D341Med (cell line): Measurements from ENCODE around the gene SLC4A3.

Experiments
- DNase-seq: peaks from one replicate; pipeline ENCODE4 v3.0.0; 2012; ENCODE audit warnings: low spot score

SLC4A3 gene

DNA sequence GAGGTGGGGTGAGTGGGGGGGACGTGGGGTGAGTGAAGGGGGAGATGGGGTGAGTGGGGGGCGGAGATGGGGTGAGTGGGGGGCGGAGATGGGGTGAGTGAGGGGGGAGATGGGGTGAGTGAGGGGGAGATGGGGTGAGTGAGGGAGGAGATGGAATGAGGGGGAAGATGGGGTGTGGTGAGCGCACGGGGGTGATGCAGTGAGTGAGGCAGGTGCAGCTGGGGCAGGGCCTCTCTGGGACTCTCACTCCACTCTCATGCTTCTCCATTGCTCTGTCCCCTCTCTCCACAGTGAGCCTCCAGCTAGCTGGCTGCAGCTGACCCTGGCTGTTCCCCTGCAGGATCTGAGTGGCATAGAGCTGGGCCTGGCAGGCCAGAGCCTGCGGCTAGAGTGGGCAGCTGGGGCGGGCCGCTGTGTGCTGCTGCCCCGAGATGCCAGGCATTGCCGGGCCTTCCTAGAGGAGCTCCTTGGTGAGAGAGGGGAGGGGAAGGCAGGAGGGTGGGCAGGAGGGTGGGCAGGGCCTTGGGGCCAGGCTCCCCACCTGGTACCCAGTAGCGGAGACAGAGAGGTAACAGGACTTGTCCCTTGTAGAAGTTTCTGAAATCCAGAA, 13.9 kb upstream of the SLC4A3 start:
- no peak for DNase-seq

DNA sequence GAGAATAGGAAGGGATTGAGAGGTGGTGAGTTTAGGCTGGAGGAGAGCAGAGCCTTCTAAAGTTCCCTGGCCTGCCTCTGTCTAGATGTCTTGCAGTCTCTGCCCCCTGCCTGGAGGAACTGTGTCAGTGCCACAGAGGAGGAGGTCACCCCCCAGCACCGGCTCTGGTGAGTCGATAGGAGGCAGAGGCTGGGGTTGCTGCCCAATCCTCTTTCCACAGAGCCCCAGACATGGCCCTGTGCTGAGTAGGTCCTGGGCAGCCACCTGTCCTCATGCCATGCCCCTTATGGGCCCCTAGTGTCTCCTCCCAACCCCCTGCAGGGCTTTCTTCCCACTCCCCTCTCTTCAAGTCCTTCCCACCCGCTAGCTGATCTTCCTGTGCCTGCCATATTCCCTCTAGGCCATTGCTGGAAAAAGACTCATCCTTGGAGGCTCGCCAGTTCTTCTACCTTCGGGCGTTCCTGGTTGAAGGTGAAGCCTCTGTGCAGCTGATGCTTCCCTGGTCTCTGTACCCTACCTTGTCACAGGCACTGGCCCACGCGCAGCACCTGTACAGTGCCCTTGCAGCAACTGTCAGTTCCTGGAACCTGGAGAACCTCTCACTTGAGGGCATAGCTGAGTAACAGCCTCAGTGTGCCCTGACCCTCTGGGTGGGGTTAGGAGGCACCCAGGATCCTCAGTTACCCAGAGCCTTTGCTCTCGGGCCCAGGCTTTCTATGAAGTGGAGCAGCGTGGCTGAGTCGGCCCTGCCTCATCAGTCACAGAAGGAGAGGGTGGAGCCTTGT, 13.2 kb upstream of the SLC4A3 start:
- no peak for DNase-seq

DNA sequence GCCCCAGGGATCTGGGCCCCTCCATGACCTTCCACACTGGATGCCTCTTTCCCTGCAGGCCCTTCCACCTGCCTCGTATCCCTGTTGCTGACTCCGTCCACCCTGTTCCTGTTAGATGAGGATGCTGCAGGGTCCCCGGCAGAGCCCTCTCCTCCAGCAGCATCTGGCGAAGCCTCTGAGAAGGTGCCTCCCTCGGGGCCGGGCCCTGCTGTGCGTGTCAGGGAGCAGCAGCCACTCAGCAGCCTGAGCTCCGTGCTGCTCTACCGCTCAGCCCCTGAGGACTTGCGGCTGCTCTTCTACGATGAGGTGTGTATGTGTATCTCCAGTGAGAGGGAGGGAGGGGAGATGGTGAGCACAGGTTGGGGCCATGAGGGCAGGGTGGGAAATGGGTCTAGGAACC, 12.4 kb upstream of the SLC4A3 start:
- no peak for DNase-seq

DNA sequence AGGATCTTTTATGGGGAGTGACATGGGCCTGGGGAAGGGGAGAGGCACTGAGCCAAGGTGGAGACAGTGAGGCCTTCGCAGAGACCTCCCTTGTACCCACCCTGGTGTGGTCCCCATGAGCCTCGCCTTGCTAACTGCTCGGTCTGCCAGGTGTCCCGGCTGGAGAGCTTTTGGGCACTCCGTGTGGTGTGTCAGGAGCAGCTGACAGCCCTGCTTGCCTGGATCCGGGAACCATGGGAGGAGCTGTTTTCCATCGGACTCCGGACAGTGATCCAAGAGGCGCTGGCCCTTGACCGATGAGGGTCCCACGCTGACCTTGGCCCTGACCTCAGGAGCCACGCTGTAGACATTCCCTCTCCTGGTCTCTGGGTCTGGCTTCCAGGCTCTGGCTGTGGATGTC, 11.5 kb upstream of the SLC4A3 start:
- DNase-seq = peak; percentile 16

DNA sequence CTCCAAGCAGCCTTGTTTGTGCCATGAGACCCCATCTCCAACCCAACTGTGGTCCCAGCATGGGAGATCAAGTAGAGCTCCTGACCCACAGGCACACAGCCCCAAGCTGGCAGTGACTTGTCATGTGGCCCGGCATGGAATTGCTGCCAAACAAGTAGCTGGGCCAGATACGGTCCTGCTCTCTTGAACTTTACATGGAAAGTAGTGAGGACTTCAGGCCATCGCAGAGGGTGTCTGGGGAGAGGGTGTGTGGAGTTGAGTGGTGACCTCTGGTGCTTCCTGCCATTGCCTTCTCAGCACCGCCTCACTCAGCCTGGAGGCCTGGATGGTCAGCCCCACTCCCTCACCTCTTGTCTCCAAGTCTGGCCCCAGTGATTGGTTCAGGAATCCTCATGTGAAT, 10.9 kb upstream of the SLC4A3 start:
- DNase-seq = no peak

DNA sequence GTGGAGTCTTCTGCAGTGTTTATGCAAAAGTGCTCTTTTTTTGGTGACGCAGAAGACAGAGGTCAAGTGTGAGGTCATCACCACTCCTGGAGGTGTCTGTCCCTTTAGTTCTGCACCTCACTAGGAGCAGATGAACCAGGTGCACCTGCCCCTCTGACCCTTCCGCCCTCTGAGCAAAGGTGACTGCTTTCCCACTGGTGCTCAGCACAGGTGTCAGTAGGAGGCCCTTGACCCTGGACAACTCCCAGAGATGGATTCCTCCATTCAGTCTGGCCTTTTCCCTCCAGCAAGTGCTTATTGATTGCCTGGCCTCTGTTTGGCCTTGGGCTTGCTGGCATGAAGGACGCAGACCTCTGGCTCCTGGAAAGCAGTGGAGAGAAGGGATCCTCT, 8.7 kb upstream of the SLC4A3 start:
- DNase-seq = no peak

DNA sequence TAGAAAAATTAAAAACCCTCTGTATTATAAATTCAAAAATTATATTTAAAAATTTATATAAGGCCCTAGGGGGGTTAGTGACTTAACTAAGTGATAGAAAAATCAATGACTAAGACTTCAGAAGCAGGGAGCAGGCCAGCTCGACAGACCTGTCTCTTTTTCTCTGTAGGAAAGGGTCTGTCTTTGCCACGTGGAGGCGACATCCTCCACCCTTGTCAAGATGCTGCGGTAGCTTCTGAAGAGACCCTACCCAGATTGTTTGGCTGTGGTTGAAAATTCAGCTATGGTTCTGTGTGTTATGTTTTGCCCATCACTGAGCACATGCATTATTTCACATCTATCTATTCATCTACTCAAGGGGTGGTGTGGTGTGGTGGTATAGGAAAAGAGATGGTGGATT, 8.2 kb upstream of the SLC4A3 start:
- no peak for DNase-seq

DNA sequence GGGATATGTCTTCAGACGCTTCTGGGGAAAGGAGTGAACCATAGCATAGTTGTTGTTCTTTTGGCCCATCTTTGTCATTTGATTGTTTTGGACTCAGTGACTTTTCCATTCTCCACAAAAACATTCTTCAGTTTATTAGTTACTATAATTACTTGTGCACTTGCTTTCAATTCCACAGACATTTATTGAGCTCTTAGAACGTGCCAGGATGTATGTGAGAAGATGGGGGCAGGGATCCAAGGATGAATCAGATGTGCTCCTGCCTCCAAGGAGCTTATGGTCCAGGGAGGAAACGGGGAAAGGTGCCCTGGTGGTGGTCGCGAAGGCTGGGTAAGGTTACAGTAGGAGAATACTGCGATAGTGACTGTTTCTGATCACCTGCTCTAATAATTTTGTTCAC, 6.9 kb upstream of the SLC4A3 start:
- no peak for DNase-seq

DNA sequence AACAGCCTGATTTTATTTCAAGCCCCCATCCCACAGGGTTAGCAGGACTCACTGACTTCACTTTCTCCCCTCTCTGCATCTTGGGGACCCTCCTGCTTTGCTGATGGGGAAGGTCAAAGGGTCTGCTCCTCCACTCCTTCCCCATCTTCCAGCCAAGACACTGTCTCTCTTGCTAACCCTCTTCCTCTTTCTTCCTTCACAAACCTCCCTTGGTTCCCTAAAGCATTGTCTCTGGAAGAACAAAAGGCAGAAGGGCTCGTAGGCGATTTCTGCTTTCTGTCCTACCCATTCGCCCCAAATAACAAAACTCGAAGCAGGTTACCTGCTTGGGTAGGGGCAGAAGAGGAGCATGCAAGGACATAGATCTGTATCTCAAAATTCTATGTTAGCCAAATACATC, 5.5 kb upstream of the SLC4A3 start:
- DNase-seq = no peak

DNA sequence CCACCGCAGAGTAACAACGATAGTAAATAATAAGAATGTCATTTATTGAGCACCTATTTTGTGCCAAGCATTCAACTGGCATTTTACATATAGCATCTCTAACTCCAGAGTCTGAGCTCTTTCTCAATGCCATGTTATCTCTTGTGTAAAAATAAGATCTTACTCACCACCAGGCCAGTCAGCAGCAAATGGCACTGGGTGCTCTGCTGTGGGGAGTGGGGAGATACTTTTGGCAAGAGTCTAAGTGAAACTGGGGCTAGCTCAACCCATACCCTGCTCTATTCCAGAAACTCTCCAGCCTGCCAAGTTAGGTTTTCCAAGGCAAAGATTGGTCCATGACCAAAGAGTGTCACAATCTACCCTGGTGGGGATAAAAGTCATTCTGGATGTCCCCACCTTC, 5.0 kb upstream of the SLC4A3 start:
- DNase-seq = no peak

DNA sequence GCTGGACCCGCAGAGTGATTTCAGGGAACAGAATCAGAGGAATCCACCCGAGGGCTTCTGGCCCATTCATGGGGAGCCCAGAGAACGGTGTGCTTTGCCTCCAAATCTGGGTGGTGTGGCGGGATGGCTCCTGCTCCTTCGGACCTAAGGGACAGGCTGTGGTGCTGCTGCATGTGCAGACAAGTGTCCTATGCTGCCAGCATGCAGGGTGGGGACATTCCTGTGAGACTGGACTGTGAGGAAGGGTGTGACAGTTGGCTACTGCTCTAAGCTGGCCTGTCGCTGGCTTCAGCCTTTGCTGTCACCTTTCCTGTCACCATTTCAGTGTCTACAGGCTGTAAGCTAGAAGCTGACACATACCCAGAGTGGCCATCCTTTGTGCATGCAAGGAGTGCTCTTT, 2.9 kb upstream of the SLC4A3 start:
- no peak for DNase-seq

DNA sequence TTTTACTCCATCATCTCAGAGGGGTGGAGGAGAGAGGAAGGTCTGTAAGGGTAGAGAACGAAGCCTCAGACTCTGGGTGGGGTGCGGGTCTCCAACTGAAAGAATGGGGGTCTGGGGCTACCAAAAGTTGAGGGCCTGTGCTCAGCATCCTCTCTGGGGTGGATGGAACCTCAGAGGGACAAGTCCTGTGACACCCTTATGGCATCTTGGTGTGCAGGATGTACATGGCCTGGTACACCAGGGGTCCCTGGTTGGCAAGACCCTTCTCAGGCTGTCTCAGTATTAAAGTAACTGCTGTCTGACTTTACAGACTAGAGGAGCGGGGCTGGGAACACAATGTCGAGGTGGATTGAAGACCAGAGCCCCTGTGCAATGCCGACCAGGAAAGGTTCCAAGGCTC, 2.3 kb upstream of the SLC4A3 start:
- DNase-seq = no peak

DNA sequence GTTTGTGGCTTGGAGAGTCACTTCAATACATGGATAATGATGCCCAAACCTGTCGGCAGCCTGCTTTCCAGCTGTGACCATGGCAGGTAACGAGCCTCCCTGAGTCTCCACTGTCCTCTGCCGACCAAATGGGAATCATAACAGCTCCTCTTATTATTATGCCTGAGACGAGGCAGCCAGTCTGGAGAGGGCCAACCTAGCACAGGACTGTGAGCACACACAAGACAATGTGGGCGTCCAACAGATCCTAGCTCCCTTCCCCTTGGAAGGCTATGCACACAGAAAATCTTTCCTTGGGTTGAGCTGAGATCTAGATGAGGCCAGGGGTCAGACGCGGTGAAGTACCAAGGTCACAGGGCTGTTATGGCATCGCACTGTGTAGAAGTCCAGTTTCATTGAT, 890 bp upstream of the SLC4A3 start:
- DNase-seq = no peak

DNA sequence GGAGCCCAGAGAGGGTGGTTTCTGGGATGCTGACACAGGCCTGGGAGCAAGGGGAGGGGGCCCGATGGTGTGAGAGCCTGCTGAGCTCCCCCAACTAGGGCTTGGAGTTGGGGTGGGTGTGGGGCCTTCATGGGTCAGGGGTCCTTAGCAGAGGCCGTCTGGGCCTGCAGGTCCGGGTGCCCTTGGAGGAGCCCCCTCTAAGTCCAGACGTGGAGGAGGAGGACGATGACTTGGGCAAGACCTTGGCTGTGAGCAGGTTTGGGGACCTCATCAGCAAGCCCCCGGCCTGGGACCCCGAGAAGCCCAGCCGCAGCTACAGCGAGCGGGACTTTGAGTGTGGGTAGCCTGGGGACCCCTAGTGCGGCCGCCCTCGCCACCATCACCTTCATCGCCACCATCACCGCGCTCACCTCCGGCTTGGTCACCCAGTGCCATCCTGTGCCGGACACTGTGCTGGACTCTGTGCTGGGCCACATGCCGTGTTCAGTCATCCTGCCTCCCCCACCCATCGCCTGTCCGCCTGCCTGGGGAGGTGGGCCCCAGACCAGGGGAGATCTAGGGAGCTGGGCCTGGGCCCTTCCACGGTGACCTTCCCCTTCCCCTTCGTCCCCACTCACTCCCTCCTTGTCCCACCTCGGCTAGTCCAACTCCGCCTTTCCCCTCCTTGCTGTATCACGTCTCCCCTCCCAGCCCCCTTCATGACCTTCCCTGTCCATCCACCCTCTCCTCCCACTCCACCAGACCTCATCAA, 980 bp downstream of the SLC4A3 start:
- no peak for DNase-seq

DNA sequence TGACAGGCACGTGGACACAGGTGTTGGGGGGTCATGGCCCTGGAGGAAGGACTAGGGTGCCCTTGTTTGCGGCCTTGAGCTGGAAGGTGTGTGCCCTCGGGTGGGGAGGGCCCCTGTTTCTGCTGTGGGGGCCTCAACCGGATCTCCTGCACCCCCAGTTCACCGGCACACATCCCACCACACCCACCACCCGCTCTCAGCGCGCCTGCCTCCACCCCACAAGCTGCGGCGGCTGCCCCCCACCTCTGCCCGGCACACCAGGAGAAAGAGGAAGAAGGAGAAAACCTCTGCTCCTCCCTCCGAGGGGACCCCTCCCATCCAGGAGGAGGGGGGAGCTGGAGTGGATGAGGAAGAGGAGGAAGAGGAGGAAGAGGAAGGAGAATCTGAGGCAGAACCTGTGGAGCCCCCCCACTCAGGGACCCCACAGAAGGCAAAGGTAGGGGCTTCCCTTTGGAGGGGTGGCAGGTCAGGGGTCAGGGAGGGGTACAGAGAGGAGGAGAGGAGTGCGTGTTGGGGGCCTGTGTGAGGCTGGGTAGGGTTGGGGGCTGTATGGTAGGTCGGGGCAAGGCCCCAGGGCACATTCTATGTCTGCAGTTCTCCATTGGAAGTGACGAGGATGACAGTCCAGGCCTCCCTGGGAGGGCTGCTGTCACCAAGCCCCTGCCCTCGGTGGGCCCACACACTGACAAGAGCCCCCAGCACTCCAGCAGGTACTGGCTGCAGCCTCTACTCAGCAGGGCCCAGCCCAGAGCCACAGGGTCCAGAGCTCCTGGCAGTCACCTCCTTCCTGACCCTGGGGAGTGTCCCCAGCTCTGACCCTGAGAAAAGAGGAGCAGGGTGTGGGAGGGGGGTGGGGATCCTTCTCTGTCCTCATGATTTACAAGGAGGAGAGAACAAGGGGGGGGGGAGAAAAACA, 1.8 kb downstream of the SLC4A3 start:
- DNase-seq = no peak

DNA sequence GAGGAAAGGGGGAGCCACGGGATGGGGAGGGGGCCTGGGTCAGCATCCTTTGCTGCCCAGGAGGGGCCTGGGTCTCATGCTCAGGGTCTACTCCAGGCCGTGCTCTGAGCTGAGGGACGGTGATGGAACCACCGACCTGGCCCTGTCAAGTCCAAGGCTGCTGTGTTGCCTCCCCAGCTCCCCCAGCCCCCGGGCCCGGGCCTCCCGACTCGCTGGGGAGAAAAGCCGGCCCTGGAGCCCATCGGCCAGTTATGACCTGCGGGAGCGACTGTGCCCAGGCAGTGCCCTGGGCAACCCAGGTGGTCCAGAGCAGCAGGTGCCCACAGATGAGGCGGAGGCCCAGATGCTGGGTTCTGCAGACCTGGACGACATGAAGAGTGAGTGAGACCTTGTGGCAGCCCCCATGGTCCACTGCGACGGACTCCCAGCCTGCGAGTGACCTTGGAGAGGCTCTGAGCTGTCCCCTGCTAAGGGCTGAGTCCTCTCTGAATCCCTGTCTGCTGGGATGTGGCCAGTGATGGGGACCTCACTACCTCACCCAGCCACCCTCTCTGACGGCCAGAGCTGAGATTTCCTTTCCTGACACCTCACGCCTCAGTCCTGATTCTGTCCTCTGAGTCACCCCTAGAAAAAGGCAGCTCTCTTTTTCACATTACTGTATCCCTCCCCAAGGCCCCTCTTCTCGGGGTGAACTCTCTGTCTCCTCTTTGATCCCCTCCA, 2.7 kb downstream of the SLC4A3 start:
- DNase-seq = no peak

DNA sequence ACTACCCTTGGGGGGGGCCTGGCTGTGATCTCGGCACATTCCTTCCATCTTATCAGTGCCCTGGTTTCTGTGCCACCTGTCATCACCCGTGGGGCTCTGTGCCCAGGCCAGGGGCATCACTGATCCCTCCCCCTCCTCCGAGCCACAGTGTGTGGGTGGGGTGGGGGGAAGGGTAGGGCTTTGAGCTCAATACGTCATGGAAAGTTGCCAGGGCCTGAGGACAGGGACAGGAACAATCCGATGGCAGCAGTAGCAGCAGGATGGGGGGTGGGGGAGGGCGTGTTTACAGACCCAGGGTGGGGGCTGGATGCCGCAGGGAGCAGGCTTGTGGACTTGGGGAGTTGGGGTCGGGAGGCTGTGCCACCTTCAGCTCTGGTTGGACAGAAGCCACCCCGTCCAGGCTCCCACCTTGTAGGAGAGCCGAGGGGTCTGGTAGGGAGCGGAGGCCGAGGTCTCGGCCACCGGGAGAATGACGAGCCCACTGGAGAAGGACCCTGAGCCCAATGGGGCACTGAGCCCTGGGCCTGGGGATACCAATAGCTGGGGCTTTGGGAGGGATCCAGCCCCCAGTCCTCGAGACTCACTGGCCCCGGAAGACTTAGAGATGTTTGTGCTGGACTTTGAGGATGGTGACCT, 3.5 kb downstream of the SLC4A3 start:
- no peak for DNase-seq

DNA sequence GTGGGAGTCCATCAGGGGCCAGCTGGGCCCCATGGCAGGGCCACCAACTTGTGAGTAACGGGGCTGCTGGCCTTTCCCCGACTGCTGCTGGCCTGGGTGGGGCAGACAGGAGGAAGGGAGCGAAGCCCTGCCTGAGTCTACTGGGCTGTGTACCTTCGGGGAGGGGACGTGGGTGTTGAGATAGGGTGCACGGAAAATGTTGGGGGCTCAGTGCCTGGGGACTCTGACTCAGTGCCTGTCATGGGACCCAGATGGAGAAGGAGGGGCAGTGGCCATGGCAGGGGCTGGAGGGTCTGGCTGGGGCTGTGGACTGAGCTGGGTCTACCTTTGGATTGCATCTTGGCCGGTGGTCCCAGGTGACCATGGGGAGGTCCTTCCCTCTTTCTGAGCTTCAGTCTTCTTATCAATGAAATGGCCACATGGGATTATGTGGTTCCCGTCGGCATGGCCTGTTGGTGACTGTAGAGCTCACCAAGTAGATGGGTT, 4.0 kb downstream of the SLC4A3 start:
- DNase-seq = no peak

DNA sequence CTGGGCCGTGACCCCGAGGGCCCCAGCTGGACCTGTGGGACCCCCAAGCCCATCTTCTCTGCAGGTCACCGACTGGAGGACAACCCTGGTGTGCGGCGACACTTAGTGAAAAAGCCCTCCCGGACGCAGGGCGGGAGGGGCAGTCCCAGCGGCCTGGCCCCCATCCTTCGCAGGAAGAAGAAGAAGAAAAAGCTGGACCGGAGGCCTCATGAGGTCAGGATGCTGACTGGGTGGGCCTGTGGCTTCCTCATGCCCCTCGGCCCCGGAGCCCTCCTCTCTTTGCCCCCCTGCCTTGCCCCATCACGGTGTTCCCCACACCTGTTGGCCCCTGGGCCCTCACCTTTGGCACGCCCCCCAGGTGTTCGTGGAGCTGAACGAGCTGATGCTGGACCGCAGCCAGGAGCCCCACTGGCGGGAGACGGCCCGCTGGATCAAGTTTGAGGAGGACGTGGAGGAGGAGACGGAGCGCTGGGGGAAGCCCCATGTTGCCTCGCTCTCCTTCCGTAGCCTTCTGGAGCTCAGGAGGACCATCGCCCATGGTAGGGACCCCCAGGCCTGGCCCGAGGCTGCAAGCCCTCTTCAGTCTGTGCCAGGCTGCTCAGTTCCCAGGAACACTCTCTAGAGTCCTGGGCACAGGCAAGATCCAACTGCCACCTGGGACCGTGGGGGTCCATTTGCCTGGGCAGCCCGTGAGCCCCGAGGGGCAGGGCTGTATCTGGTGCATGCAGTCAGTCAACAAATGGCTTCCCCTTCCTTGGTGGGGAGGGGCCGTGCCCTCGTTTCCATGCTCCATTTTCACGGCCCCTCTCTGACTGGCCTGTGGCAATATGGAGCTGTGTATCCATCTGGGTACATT, 4.7 kb downstream of the SLC4A3 start:
- DNase-seq = peak; percentile 24

DNA sequence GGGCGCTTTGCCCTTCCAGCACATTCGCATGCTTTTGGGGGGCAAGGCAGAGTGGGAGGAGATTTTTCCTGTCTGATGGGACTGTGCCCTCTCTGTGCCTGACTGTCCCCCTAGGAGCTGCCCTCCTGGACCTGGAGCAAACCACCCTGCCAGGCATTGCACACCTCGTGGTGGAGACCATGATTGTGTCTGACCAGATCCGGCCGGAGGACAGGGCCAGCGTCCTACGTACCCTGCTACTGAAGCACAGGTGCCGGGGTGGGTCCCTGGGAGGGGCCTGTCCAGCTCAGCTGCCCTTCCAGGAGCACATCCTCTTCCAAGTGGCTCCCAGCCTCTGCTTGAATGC, 5.3 kb downstream of the SLC4A3 start:
- DNase-seq = peak; percentile 17
